ENCODE results near the gene BORCS5.

GRCh38 chr12:12323591-12323990 is 33.3 kb upstream of the BORCS5 start:
- TF ChIP-seq, protein P1, sequence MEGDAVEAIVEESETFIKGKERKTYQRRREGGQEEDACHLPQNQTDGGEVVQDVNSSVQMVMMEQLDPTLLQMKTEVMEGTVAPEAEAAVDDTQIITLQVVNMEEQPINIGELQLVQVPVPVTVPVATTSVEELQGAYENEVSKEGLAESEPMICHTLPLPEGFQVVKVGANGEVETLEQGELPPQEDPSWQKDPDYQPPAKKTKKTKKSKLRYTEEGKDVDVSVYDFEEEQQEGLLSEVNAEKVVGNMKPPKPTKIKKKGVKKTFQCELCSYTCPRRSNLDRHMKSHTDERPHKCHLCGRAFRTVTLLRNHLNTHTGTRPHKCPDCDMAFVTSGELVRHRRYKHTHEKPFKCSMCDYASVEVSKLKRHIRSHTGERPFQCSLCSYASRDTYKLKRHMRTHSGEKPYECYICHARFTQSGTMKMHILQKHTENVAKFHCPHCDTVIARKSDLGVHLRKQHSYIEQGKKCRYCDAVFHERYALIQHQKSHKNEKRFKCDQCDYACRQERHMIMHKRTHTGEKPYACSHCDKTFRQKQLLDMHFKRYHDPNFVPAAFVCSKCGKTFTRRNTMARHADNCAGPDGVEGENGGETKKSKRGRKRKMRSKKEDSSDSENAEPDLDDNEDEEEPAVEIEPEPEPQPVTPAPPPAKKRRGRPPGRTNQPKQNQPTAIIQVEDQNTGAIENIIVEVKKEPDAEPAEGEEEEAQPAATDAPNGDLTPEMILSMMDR (IDR thresholded peaks at IDR 0.05), result no peak
- TF ChIP-seq POLR2A (IDR thresholded peaks at IDR 0.05) (no peak), EP300 (IDR thresholded peaks at IDR 0.05) (no peak)
